ENCODE results near the gene ERV3-1.

ERV3-1 gene

GRCh38 chr7:65004575-65004974 lies 1.9 kb downstream of the ERV3-1 start:
- TF ChIP-seq POLR2AphosphoS5 (IDR thresholded peaks at IDR 0.05; ENCODE audit: low read depth, low read length), result no peak
- TF ChIP-seq POLR2A (IDR thresholded peaks at IDR 0.05; ENCODE audit: low read depth, low read length), result no peak
- no peak for TF ChIP-seq TAF1 (IDR thresholded peaks at IDR 0.05; ENCODE audit: borderline replicate concordance, low read depth, low read length)
- FAIRE-seq, result no peak
- no peak for DNase-seq (ENCODE audit: insufficient read length)

GRCh38 chr7:65002972-65003585 lies 3.4 kb downstream of the ERV3-1 start:
- DNase-seq (ENCODE audit: insufficient read length), result no peak
- FAIRE-seq, result no peak
- TF ChIP-seq TAF1 (IDR thresholded peaks at IDR 0.05; ENCODE audit: borderline replicate concordance, low read depth, low read length), result no peak
- no peak for TF ChIP-seq POLR2A (IDR thresholded peaks at IDR 0.05; ENCODE audit: low read depth, low read length)
- no peak for TF ChIP-seq POLR2AphosphoS5 (IDR thresholded peaks at IDR 0.05; ENCODE audit: low read depth, low read length)

DNA sequence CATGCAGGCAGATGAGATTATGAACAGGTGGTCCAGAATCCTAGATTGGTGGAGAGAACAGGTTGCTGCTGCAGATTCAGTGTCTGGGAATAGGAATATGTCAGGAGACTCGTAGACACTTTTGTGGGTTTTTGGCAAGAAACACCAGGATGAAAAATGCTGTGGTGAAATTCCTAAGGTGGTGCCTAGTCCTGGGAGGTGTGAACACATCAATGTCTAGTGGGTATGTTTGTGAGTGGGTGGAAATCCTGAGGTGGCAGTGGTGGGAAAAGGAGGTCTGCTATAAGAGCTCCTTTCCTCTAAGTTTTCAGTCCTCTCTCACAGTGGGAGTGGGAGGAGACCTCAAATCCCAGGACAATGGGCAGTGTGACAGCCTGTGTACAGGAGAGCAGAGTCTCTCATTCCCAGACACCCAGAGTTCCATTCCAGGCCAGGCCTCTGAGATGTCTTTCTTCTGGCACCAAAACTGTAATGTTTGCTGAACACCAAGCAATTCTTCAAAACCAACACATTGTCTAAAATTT lies 5.1 kb downstream of the ERV3-1 start:
- FAIRE-seq (no peak), DNase-seq (ENCODE audit: insufficient read length) (no peak)
- TF ChIP-seq POLR2A (IDR thresholded peaks at IDR 0.05; ENCODE audit: low read depth, low read length), result no peak
- TF ChIP-seq POLR2AphosphoS5 (IDR thresholded peaks at IDR 0.05; ENCODE audit: low read depth, low read length), result no peak
- no peak for TF ChIP-seq TAF1 (IDR thresholded peaks at IDR 0.05; ENCODE audit: borderline replicate concordance, low read depth, low read length)

- DNase-seq (ENCODE audit: insufficient read length) (no peak), FAIRE-seq (no peak)
- TF ChIP-seq POLR2A (IDR thresholded peaks at IDR 0.05; ENCODE audit: low read depth, low read length) (no peak), POLR2AphosphoS5 (IDR thresholded peaks at IDR 0.05; ENCODE audit: low read depth, low read length) (no peak), TAF1 (IDR thresholded peaks at IDR 0.05; ENCODE audit: borderline replicate concordance, low read depth, low read length) (no peak)
Measured at GRCh38 chr7:64999165-65000004, 7.1 kb downstream of the ERV3-1 start.

- DNase-seq (ENCODE audit: insufficient read length) (no peak), FAIRE-seq (no peak)
- no peak for TF ChIP-seq TAF1 (IDR thresholded peaks at IDR 0.05; ENCODE audit: borderline replicate concordance, low read depth, low read length)
Measured at GRCh38 chr7:64998865-64999164, 7.7 kb downstream of the ERV3-1 start.

DNA sequence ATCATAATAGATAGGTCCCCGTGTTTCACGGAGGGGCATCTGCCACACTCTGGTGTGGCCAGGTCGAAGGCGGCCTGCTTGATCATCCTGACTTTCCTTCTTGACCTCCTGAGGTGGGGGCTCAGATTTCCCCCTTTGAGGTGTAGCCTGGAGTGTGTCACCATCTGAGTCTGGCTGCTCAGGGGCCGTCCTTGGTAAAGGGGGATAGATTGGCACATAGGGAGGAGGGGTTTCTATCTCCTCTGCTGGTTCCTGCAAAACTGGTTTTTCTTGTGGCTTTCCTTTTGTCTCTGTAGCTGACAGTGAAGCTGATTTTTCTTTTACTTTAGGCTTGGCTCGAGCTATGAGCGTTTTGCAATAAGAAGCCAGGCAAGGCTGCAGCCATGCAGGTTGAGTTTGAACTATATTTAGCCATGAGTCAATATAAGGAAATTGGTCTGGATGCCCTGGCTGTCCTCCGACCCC lies 8.5 kb downstream of the ERV3-1 start:
- no peak for DNase-seq (ENCODE audit: insufficient read length)
- TF ChIP-seq POLR2A (IDR thresholded peaks at IDR 0.05; ENCODE audit: low read depth, low read length), result no peak
- TF ChIP-seq TAF1 (IDR thresholded peaks at IDR 0.05; ENCODE audit: borderline replicate concordance, low read depth, low read length), result no peak
- no peak for TF ChIP-seq POLR2AphosphoS5 (IDR thresholded peaks at IDR 0.05; ENCODE audit: low read depth, low read length)

GRCh38 chr7:64997164-64997908 lies 9.2 kb downstream of the ERV3-1 start:
- DNase-seq (ENCODE audit: insufficient read length), result no peak
- TF ChIP-seq POLR2A (IDR thresholded peaks at IDR 0.05; ENCODE audit: low read depth, low read length) (no peak), POLR2AphosphoS5 (IDR thresholded peaks at IDR 0.05; ENCODE audit: low read depth, low read length) (no peak), TAF1 (IDR thresholded peaks at IDR 0.05; ENCODE audit: borderline replicate concordance, low read depth, low read length) (no peak)
- no peak for FAIRE-seq

More for the DNA sequence above, 8.5 kb downstream of the ERV3-1 start:
- no peak for FAIRE-seq

DNA sequence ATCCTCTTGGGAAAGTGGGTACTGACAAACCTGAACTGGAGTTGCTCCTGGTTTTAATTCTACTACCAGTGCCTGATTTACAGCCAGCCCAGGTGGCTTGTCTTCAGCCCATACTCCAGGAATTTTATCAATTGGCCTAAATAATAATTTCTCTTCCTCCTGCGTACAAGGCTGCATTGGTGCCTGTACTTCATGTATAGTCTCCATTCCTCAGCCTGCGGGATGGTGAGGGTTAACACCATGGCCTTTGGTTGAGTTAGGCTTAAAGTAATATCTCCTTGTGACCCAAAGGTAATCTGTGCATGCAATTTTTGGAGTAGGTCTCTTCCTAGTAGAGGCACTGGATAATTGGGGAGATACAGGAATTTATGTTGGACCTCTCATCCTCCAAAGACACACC lies 10.2 kb downstream of the ERV3-1 start:
- no peak for DNase-seq (ENCODE audit: insufficient read length)
- FAIRE-seq, result no peak
- TF ChIP-seq POLR2A (IDR thresholded peaks at IDR 0.05; ENCODE audit: low read depth, low read length), result no peak
- no peak for TF ChIP-seq POLR2AphosphoS5 (IDR thresholded peaks at IDR 0.05; ENCODE audit: low read depth, low read length)
- no peak for TF ChIP-seq TAF1 (IDR thresholded peaks at IDR 0.05; ENCODE audit: borderline replicate concordance, low read depth, low read length)

- DNase-seq (ENCODE audit: insufficient read length) (no peak), FAIRE-seq (no peak)
- TF ChIP-seq POLR2A (IDR thresholded peaks at IDR 0.05; ENCODE audit: low read depth, low read length), result no peak
- TF ChIP-seq POLR2AphosphoS5 (IDR thresholded peaks at IDR 0.05; ENCODE audit: low read depth, low read length), result no peak
- TF ChIP-seq TAF1 (IDR thresholded peaks at IDR 0.05; ENCODE audit: borderline replicate concordance, low read depth, low read length), result no peak
Measured at GRCh38 chr7:64993901-64994300, 12.6 kb downstream of the ERV3-1 start.

DNA sequence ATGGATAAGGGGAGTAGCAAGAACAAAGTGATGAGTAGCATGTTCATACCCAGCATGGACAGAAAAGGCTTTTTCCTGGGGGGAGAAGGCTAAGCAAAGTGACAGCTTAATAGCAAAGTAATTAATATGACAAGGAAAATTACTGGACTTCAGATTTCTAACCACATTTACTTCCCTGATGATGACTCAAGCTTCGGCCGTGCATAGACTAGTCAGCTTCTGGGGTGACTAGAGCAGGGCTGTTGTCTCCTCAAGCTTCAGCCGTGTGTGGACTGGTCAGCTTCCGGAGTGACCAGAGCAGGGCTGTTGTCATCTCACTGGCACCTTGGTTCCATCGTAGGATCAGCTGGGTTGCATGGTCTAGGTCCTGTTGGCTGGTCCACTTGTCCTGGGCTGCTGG lies 13.5 kb downstream of the ERV3-1 start:
- TF ChIP-seq POLR2A (IDR thresholded peaks at IDR 0.05; ENCODE audit: low read depth, low read length) (no peak), TAF1 (IDR thresholded peaks at IDR 0.05; ENCODE audit: borderline replicate concordance, low read depth, low read length) (no peak), POLR2AphosphoS5 (IDR thresholded peaks at IDR 0.05; ENCODE audit: low read depth, low read length) (no peak)
- FAIRE-seq, result no peak
- no peak for DNase-seq (ENCODE audit: insufficient read length)

DNA sequence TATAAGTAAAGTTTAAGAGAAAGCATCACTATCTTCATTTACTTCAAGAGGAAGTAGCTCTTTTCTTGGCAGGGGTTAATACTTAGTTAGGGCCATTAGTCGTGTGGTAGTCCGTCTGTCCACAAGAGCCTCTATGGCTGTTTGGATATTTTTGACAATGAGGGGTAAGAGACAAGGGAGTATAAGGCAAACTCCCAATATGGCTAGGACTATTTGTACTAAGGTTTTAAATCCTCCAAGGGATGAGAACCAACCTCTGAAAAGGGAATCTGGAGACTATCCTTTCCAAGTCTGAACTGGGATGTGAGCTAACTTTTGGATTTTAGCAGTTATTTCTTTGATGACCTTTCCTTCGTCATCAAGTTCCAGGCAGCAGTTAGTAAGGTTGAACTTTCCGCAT lies 15.6 kb downstream of the ERV3-1 start, which contains the start of gene ZNF117:
ZNF117 (minus strand) TSS at position 101 of the 400 bp plus-strand sequence.
- FAIRE-seq, result no peak
- no peak for DNase-seq (ENCODE audit: insufficient read length)
- TF ChIP-seq POLR2A (IDR thresholded peaks at IDR 0.05; ENCODE audit: low read depth, low read length), result no peak
- TF ChIP-seq POLR2AphosphoS5 (IDR thresholded peaks at IDR 0.05; ENCODE audit: low read depth, low read length), result no peak
- TF ChIP-seq TAF1 (IDR thresholded peaks at IDR 0.05; ENCODE audit: borderline replicate concordance, low read depth, low read length), result no peak

All from GM12892 (cell line).